ENCODE data around the gene WDR35. TPM values are rescaled to one million over a fixed set of nuclear protein-coding genes. Genes with fewer than 3 reads are reported as not detected.

Gene WDR35
- total and polyA plus RNA-seq, 4 donors, result 0.97 to 3.8 (median 1.6) TPM

- WGBS, result 75% methylated on average over 3 of the region's 3 CpGs
- Histone ChIP-seq H3K4me3 (ENCODE audit: low read depth in 1 of 3, low read length in 3 of 3) (no peak overlapping the region), H3K9me3 (ENCODE audit: control insufficient read depth in 4 of 4, low read length in 3 of 4) (no peaks in the 10 kb centered on the region), H3K4me1 (ENCODE audit: control insufficient read depth in 4 of 4, insufficient read depth in 4 of 4, low read length in 3 of 4) (peaks cover 12 to 51% (median 37%) of the 10 kb centered on the region in 4 donors), H3K27me3 (ENCODE audit: control insufficient read depth in 4 of 4, insufficient read depth in 4 of 4, low read length in 3 of 4) (no peaks in the 10 kb centered on the region), H3K27ac (ENCODE audit: low read depth in 1 of 2, low read length in 2 of 2) (no peak overlapping the region), H3K9ac (ENCODE audit: low read depth in 1 of 2, low read length in 2 of 2) (no peak overlapping the region), H3K36me3 (ENCODE audit: control insufficient read depth in 4 of 4, insufficient read depth in 3 of 4, low read depth in 1 of 4, low read length in 3 of 4) (no peaks in the 10 kb centered on the region)
- no peak for DNase-seq (ENCODE audit: low spot score)
- no peak for TF ChIP-seq MAX (IDR thresholded peaks at IDR 0.05)
- no peak for TF ChIP-seq HNF4A (conservative IDR thresholded peaks at IDR 0.05)
- TF ChIP-seq JUND (IDR thresholded peaks at IDR 0.05), result no peak
- TF ChIP-seq YY1 (IDR thresholded peaks at IDR 0.05), result no peak
- no peak for TF ChIP-seq FOXA1 (IDR thresholded peaks at IDR 0.05)
- TF ChIP-seq SP1 (IDR thresholded peaks at IDR 0.05), result no peak
- no peak for TF ChIP-seq CTCF (IDR thresholded peaks at IDR 0.05; ENCODE audit: low read depth, low read length, missing input control)
- TF ChIP-seq HNF4G (IDR thresholded peaks at IDR 0.05), result no peak
- TF ChIP-seq RAD21 (IDR thresholded peaks at IDR 0.05), result no peak
- no peak for TF ChIP-seq ATF3 (IDR thresholded peaks at IDR 0.05)
- no peak for TF ChIP-seq RXRA (IDR thresholded peaks at IDR 0.05)
- TF ChIP-seq REST (IDR thresholded peaks at IDR 0.05), result no peak
- TF ChIP-seq NR2F2 (IDR thresholded peaks at IDR 0.05), result no peak
- no peak for TF ChIP-seq EGR1 (IDR thresholded peaks at IDR 0.05; ENCODE audit: low read depth in 2 of 2)
- TF ChIP-seq ZBTB33 (IDR thresholded peaks at IDR 0.05), result no peak
- TF ChIP-seq TAF1 (conservative IDR thresholded peaks at IDR 0.05), result no peak
- no peak for TF ChIP-seq GABPA (IDR thresholded peaks at IDR 0.05 in 1 of 2, conservative IDR thresholded peaks at IDR 0.05 in 1 of 2)
- no peak for TF ChIP-seq FOXA2 (IDR thresholded peaks at IDR 0.05)
These were observed 94.4 kb downstream of the WDR35 start for GRCh38 chr2:19895535-19895934.
